Activated T-cell treated with anti-CD3 and anti-CD28 coated beads, Interleukin-2, amount 50 U/mL, for 1 hour (primary cell): ENCODE measurements around the gene CAMTA1.

ENCODE experiments used
- DNase-seq: peaks from one replicate; pipeline ENCODE4 v3.0.0-alpha.2; 2020

CAMTA1 gene

DNA sequence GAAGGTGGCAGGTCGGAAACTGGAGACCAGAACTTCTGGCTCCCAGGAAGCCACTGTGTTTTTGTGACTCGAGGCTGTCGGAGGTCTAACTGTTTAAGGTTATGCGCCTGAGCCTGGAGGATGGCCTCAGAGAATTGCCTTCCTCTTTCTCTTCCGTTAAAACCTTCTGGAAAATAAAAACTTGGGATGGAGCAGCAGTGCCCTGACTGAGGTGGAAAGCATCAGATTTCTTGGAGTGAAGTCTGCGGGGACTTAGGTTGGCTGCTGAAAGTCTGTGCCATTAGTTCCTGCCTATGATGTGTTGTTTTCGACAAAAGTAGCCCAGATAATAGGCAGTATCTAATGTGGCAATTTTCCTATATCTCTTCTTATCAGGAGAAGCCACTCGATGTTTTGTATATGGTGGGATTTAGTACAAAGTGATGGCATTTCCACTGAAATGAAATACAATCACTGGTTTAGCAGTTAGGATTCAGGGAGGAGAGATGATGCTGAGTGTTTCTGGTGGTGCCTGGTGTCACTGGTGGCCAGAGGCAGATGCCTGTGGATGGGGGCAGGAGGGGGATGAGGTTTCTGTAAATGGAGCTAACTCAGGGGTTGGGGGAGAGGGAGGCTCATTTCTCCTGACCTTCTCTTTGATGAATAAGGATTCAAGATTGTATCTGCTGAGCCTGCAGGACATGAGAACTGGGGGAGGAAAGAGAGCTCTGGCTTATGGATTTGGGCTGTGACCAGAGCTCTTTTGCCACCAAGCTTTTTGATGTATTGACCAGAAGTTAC lies 150.8 kb downstream of the CAMTA1 start:
- DNase-seq, result no peak

DNA sequence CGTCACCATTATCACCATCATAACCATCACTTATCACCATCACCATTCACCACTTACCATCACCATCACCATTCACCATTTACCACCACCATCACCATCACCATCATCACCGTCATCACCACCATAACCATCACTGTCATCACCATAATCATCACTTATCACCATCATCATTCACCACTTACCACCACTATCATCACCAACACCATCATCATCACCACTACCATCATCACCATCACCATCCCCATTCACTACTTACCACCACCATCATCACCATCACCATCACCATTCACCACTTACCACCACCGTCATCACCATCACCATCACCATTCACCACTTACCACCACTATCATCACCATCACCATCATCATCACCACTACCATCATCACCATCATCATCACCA lies 151.8 kb downstream of the CAMTA1 start:
- no peak for DNase-seq

DNA sequence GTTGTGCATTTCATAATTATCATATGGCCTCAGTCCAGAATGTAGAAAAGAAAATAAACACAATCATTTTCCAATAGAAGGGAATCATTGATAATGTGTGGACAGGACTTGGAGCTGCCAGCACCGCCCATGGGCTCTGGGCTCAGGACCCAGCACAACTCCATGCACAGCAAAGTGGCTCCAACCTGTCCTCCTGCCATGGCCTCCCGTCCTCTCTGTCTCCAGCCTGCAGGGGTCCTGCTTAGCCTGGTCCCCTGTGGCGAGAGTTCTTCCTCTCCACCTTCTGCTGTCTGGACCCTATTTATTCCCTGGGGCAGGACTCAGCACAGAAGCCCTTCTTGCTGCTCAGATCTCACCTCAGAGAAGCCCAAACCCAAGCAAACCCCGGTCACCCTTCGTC lies 154.1 kb downstream of the CAMTA1 start:
- DNase-seq, result no peak

DNA sequence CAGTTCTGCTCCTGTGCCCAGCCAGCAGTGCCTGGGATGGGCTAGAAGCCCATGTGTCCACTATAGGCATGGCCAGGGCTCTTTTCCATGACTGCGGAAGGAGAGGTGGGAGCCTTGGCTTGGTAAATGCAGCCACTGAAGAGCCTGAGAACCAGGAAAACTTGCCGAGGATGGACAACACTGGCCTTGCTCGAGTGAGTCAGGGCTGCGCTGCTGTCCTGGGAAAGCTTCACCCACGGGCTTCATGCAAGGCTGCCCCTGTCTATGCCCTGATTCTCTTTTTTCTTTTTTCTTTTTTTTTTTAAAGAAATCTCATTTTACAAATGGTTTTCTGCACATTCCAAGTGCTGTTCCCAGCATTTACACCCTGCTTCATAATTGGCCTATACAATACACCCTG lies 156.5 kb downstream of the CAMTA1 start:
- no peak for DNase-seq

DNA sequence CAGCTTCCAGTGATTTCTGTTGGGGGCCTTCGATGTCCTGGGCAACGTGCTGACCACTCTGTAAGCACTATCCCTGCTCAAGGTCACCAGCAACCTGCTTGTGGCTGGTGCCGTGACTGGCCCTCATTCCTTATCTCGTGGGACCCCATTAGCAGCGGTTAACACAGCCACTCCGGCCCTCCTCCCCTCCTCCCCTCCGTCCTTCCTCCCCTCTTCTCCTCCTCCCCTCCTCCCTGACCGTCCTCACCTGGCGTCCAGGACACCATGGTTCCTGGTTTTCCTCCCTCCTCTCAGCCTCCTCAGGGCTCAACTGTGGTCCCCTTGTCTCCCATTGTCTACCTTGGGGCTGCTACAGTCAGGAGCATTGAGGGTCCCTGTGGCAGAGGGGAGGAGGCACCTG lies 157.7 kb downstream of the CAMTA1 start:
- DNase-seq, result no peak

DNA sequence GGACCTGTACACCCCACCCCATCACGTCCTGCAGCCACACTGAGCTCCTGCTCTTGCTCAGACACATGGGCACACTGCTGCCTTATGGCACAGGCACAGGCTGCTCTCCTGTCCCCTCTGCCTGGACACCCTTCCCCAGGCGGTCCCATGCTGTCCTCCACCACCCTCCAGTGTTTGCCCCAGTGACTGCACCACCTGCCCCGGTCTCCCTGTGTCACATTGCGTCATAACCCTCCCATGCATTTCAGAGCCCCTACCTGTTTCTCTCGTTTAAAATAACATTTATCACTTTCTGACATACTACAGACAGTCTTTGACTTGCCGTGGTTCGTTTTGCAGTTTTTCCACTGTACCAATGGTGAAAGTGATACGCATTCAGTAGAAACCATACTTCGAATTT lies 159.2 kb downstream of the CAMTA1 start:
- DNase-seq, result no peak

DNA sequence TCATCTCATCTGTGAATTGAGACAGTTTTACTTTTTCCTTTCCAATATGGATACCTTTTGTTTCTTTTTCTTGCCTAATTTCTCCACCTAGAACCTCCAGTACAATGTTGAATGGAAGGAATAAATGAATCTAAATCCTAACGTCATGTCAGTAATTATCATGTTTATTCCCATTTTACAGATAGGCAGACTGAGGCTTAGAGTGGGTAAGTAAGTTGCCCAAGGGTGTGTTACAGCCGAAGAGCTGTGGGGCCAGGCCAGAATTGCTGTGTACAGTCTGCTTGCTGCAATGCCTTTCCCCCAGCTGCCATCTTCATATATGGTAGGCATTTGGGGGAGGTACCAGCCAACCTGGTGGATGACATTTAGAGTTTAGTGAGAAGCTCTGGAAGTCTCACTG lies 162.7 kb downstream of the CAMTA1 start:
- DNase-seq, result no peak

DNA sequence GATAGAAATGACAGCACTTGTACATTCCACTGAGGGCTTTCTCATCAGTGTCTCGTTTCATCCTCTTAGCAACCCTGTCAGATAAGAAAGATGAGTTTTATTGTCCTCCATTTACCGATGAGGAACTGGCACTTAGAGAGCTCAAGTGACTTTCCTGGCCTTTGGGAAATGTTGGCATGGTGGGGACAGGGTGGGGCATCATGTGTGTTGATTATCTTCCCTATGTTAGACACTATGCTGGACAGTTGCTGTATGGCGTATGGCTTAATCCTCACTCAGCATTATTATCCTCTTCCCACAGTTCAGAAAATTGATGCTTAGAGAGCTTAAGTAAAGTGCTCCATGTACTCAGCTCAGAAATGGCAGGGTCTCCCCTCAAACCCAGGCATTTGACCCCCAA lies 163.2 kb downstream of the CAMTA1 start:
- no peak for DNase-seq

DNA sequence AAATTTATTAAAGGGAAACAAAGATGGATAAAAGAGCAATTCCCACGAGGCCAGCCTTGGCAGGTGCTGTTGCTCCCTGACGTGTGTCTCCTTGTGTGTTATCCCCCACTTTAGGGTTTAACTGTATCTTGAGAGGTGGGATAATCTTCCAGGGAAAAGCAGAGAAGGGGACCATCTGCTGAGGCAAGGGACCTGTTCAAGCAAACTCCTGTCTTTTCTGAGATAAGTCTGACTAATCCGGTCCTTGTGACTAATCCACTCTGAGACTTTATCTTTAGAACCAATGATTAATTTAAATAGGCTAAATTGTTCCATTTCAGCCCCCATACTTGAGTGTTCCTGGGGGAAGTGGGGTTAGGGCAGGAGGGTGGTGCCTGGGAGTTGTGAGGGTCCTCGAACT lies 163.6 kb downstream of the CAMTA1 start:
- DNase-seq, result no peak

DNA sequence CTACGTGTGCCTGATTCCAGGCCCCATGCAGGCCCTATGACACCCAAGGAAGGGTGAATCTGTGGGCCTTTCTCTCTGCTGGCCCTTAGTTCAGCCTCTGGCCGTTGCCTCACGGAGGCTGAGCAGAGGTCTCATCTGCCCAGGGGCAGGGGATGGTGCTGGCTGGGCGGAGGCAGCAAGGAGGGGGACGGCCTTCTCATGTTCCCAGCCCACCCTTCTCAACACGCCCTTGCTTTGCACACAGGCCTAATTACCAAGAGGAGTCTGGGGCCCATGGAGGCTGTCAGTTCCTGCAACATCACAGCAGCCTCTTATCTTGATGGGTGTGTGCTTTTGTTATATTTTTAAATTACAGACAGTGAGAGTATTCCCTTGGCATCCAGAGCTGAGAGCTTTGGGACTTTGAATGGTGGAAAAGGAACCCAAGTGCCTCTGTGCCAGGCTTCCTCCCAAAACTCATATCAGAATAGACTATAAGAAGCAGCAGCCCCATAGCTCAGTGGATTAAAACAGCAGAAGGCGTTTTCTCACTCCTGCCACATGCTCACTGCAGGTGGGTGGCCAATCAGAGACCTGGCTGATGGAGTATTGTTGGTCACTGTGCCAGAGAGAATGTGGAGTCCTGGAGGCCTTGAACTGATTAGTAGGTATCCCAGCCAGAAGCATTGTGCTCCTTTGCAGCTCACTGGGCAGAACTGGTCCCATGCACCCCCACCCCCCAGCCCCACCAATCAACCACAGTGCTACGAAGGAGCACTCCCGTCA lies 164.9 kb downstream of the CAMTA1 start:
- no peak for DNase-seq

DNA sequence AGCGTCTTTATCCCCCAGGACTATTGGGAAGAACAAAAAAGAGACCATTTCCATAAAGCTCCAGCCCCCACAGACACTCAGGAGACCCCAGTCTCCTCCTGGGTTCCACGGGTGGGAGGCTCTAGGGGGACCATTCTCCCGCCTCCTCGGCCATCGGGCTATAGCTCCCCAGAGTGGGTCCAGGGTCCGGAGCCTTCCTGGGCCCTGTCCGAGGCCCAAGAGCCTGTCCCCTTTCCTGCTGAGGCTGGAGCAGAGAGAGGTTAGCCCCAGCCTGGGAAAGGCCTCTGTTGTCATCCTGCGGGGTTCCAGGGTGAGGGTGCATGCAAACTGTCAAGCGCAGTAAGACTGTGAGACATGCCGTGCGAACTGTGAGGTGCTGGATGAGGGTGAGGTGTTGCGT lies 166.3 kb downstream of the CAMTA1 start:
- no peak for DNase-seq

DNA sequence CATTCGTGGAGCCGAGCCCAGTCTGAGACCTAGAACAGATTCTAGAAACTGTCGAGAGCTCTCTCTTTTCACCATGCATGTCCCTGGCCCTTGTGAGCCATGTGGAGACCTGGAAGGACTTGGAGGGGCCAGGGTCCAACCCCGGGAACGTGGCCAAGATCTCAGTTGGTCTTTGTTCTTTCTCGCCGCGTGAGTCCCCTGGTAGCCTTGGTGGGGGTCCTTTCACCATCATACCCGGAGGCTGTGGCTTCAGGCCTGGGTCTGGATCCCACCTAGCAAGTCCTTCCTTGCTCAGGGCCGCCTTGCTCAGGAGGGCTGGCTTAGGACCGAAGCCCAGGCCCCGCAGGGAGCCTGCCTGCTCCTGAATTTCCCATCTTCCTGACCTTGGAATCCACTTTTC lies 168.0 kb downstream of the CAMTA1 start:
- DNase-seq, result no peak

DNA sequence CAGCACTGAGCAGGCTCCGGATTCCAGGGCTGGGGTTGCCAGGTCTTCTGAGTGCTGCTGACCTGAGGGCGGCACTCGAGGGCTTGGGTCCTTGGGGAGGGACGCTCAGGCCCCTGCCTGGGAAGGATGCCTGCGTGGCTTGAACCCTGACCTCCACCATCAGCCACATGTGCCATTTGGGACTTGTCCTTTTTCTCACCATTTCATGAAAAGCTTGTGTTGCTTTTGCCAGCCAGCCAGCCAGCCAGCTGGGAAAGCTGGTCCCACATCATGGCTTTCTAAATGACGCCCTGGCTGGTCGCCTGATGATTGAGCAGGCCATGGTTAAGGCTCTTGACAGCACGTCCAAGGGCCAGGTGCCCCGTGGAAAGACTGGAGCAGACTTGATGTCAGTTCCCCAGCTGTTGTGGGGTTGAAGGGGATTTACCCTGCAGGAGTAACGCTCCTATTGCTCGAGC lies 168.7 kb downstream of the CAMTA1 start:
- no peak for DNase-seq

DNA sequence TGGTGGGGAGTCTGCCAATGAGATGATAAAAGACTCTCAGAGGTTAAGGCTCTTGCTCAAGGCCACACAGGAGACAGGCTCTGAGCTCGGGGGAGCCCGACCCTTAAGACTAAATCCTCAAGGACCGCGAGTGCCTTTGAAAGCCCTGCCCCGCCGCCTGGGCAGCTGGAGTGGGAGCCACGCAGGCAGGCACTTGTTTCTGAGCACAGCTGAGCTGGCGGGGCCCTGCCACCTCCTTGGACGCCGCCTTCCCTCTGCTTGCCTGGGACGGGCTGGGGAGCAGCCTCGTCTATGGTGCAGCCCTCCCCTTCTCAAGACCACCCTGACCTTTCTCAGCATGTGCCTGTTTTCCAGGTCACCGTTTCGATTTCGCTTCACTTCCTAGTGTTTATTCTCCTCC lies 169.3 kb downstream of the CAMTA1 start:
- no peak for DNase-seq

DNA sequence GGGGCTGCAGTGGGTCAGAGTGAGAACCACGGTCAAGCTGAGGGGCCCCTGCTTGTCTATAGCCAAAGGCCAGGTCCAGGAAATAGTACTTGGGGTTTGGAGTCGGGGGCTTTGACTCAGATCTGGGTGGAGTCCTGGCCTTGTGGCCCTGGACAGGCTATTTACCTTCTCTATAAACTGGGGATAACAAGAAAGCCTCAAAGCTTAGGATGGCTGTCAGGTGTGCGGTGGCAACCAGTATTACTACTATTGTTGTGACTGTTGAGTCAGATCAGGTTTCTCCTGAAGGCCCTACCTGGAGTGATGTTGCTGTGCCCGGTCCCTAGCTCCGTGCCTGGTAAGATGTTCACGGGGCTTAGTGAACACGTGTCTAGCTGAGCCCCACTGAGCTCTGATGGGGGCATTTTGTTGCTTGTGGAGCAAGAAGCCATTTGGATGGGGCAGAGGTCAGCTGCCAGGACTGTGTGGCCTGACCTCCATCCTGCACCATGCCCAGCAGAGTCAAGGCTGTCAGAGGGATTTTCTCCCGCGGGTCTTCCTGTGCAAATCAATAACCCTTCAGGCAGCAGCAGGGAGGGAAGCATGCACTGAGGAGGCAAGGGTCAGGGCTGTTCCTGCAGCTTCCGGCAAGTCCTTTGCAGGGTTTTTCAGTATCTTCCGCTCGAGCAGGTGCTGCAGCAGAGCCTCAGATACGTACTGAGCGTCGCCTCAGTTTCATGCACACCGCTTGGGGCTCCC lies 170.3 kb downstream of the CAMTA1 start:
- DNase-seq, result no peak

DNA sequence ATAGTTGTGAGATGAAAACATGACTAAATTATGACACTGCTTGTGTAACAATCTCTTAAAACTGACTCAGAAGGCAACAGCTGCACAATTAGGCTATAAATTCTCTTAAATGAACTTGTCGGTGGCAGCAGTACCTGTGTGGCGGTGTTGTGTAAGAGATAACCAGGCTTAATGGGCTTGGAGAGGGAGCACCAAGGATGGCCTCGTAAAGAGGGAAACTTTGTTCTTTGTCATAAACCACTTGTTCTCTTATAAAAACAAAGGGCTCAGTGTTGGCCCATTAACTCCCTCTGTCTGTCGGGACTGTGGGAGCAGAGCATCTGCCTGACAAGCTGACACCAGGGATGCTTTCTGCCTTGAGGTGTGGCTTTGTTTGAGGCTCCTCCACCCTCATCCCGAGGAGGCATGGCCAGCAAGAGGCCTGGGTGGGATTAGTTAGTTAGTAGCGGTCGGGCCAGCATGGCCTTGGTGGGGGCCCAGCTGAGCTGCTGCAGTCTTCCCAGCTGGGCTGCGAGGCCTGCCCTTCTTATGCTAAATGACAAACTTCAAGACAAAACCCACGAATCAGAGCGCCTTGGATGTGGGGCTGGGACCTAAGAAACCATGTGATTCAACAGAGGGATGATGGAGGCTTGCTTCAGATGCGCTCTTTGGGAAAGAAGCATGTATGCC lies 171.4 kb downstream of the CAMTA1 start:
- DNase-seq, result no peak

DNA sequence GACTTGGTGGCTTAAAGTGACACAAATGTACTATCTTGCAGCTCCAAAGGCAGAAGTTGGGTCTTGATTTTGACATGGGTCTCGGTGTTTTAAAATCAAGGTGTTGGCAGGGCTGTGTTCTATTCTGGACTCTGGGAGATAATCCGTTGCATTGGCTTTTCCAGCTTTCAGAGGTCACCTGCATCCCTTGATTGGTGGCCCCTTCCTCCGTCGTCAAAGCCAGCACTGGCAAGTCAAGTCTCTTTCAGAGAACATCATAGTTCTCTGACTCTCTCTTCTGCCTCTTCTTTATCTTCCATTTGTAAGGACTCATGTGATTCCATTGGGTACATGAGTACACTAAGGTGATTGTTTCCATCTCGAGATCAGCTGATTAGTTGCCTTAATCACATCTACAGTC lies 172.1 kb downstream of the CAMTA1 start:
- no peak for DNase-seq

DNA sequence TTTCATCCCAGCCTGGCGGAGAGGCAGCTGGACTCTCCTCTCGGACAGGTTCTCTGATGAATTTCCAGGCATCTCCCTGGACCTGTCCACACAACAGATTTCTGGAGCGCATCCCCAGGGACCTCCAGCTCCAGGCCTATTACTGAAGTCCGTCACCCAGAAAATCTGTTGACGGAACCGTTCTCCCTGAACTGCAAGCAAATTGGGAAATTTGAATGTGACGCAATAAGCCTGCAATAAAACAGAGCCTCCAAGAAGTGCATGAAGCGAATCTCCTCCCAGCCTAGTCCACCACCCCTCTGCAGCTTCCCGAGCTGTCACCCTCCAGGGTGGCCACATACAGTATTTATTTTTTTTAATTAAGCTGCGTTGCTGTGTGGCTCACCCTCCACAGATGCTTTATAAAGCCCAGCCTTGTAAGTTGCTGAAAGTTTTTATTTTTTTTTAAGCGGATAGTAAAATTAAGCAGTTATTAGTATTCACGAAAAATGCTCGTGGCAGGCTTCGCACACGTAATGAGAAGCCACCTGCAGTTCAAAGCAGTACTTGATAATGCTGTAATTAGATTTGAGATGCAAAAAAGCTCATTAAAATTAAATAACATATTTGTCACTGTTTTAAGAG lies 173.3 kb downstream of the CAMTA1 start:
- no peak for DNase-seq

DNA sequence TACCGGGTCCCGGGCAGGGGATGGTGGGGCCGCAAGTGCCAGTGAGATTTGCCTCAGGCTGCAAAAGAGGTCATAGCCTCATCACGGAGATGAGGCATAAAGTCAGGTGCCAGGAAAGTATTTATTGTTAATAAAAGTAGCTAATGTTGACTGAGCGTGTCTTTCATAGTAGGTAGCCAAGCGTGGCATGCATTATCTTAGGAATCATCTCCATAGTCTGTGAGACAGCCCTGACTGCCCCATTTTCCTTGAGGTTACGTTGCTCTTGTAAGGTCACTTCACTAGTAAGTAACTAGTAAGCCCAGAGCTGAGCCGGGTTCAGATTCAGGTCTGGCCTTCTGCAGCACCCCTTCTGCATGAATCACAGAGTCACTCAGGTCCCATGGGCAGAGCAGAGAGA lies 174.2 kb downstream of the CAMTA1 start:
- no peak for DNase-seq

DNA sequence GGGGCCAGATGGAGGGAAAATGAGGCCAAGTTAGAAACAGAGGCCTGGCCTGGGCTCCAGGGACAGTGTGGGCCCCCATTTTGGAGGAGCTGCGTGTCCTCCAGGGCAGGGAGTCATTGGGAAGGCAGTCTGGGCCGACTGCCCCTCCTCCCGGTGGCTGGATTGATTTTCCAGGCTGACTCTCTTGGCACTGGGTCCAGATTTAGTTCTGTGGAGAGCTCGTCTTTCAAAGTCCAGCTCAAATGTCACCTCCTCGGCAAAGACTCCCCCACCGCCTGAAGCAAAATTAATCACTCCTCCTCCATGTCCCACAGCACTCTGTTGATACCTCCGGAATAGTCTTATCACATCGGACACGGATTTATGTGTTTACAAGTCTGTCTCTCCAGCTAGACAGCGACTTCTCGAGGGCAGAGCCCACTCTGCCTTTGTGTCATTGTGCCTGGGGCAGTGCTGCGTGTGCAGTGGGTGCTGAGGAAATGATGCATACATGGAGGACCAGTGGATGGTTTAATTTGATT lies 175.1 kb downstream of the CAMTA1 start:
- DNase-seq, result no peak

DNA sequence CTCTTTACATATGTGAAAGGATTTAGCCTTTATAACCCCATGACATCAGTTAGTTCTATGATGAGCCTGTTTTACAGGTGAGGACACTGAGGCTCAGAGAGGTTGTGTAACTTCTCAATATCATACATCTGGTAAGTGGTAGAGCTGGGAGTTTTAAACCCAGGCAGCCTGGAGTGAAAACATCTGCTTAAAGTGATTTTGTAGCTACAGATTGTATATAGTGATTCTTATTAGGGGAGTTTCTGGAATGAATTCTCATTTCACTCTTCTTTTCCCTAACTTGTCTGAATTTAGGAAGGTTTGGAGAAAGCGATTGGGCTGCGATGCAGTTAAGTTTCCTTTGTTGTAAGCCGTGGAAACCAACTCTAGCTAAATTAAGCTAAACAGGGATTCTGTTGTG lies 175.6 kb downstream of the CAMTA1 start:
- DNase-seq, result no peak

DNA sequence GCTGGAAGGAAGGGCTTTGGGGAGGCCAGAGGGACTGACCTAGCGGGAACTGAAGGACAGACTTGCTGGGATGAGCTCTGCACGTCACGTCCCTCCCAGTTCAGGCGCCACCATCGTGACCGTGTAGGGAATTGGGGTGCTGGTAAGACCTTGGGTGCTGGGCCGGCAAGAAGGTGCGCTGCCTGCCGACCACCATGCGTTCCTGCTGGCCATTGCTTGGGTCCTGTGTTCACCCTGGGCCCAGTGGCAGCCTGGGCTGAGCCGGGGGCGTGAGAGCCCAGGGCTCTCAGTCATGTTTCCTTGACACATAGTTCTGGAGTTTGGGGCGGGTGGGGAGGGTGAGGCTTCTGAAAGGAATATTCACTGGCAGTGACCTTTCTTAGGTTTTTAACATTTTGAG lies 176.0 kb downstream of the CAMTA1 start:
- no peak for DNase-seq
